ENCODE results near the gene MGME1.

GRCh38 chr20:17946572-17947473 is 22.0 kb upstream of the MGME1 start:
- TF ChIP-seq EZH2 (IDR thresholded peaks at IDR 0.05; ENCODE audit: insufficient read depth, poor library complexity, severe bottlenecking) (no peak), EZH2phosphoT487 (IDR thresholded peaks at IDR 0.05; ENCODE audit: insufficient read depth, low read depth) (no peak)
